ENCODE measurements around the gene RPSA. TPM values are rescaled to one million over a fixed set of nuclear protein-coding genes. Genes with fewer than 3 reads are reported as not detected.
A peak's percentile ranks its signal among the peaks of the same experiment; 100 is the strongest.
"Not testable (repeated sequence)": the region's sequence is repeated elsewhere in the genome, so short reads cannot be mapped to it uniquely, and the experiment has no call there.

Gene RPSA
- total and polyA plus RNA-seq, 9 of the 15 experiments (the other 6 are each of a cell fraction or from before 2014, with no cell fraction given), result 2,290 to 4,272 (median 2,730) TPM

- H3K27me3 ChIP-seq (ENCODE audit: control insufficient read depth in 2 of 2, insufficient read depth in 2 of 2, low read length in 2 of 2); DNase-seq (ENCODE audit: extremely low read depth in 1 of 4, low spot score in 3 of 4); H3K9ac ChIP-seq (ENCODE audit: insufficient read depth in 1 of 2, low read depth in 2 of 2, low read length in 2 of 2); H3K9me3 ChIP-seq (replicated peaks; ENCODE audit: control insufficient read depth, insufficient read depth, low read depth, low read length); CTCF ChIA-PET (ENCODE audit: low intra/inter-chr PET ratio); BruUV-seq (replicated peaks); H3K36me3 ChIP-seq (ENCODE audit: control insufficient read depth, insufficient read depth, low read length); ATAC-seq; POLR2A ChIA-PET; H3K4me1 ChIP-seq (replicated peaks in 1 of 2; ENCODE audit: control insufficient read depth in 2 of 2, insufficient read depth in 2 of 2, low read length in 2 of 2); intact Hi-C loops (cut with micrococcal nuclease); H3K9me1 ChIP-seq (ENCODE audit: control insufficient read depth, insufficient read depth, low read length); H3K79me2 ChIP-seq (ENCODE audit: control insufficient read depth, insufficient read depth, low read length); H3K4me3 ChIP-seq; H3K4me2 ChIP-seq (ENCODE audit: insufficient read depth, low read length); FAIRE-seq; H3K27ac ChIP-seq (ENCODE audit: extremely low read depth, low read depth, low read length): not testable (repeated sequence)
- Histone ChIP-seq H4K20me1 (replicated peaks; ENCODE audit: control insufficient read depth, insufficient read depth, low read length) (peaks cover 18% of the 10 kb centered on the region), H2AFZ (ENCODE audit: low read depth, low read length) (0 out of 2 replicates have a peak overlapping the region, but pooled peaks have one; percentile 10)
- 22% methylated on average over 12 of the region's 14 CpGs for WGBS (ENCODE audit: insufficient coverage, low coverage, missing lambda C conversion rate)
- in situ Hi-C loops (cut with MboI), result loop anchor here (25.0 kb wide), 1 partner anchor 1044 kb away; the partner anchor contains the start of gene RPL14
- TF ChIP-seq, protein P1, sequence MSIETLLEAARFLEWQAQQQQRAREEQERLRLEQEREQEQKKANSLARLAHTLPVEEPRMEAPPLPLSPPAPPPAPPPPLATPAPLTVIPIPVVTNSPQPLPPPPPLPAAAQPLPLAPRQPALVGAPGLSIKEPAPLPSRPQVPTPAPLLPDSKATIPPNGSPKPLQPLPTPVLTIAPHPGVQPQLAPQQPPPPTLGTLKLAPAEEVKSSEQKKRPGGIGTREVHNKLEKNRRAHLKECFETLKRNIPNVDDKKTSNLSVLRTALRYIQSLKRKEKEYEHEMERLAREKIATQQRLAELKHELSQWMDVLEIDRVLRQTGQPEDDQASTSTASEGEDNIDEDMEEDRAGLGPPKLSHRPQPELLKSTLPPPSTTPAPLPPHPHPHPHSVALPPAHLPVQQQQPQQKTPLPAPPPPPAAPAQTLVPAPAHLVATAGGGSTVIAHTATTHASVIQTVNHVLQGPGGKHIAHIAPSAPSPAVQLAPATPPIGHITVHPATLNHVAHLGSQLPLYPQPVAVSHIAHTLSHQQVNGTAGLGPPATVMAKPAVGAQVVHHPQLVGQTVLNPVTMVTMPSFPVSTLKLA (conservative IDR thresholded peaks at IDR 0.05), result 0 out of 4 replicates have a peak, but pooled peaks of 1 of the 2 experiments have one; percentile 18
Measured at GRCh38 chr3:39418556-39419225, 12.2 kb downstream of the RPSA start.
